Trophoblast cell (in vitro differentiated cells and primary cell): Measurements from ENCODE around the gene CEACAM5.
"Not testable (repeated sequence)": the region's sequence is repeated elsewhere in the genome, so short reads cannot be mapped to it uniquely, and the experiment has no call there.

ENCODE experiments used
- DNase-seq, 2 donors: peaks; one replicate each; pipeline ENCODE4 v3.0.0-alpha.2; 2016
- H2AFZ ChIP-seq: 2 replicates; pipeline ENCODE4 v1.6.1; 2013; ENCODE audit warnings: low read length, moderate library complexity, mild to moderate bottlenecking; ENCODE audit not compliant: insufficient read depth, poor library complexity
- H2AK5ac ChIP-seq: 2 replicates; pipeline ENCODE4 v1.6.1; 2013; ENCODE audit warnings: mild to moderate bottlenecking, low read length
- H2BK120ac ChIP-seq: 2 replicates; pipeline ENCODE4 v1.6.1; 2013; ENCODE audit warnings: low read length, mild to moderate bottlenecking, moderate library complexity; ENCODE audit not compliant: insufficient read depth, poor library complexity
- H2BK12ac ChIP-seq: 2 replicates; pipeline ENCODE4 v1.6.1; 2013; ENCODE audit warnings: mild to moderate bottlenecking, low read length, moderate library complexity
- H2BK5ac ChIP-seq: 2 replicates; pipeline ENCODE4 v1.6.1; 2013; ENCODE audit warnings: low read length, low read depth, moderate library complexity, mild to moderate bottlenecking; ENCODE audit not compliant: poor library complexity
- H3K14ac ChIP-seq: 2 replicates; pipeline ENCODE4 v1.6.1; 2013; ENCODE audit warnings: mild to moderate bottlenecking, low read length
- H3K18ac ChIP-seq: 2 replicates; pipeline ENCODE4 v1.6.1; 2013; ENCODE audit warnings: mild to moderate bottlenecking, low read length
- H3K23ac ChIP-seq: 2 replicates; pipeline ENCODE4 v1.6.1; 2013; ENCODE audit warnings: low read length
- H3K27ac ChIP-seq: 2 replicates; pipeline ENCODE4 v1.5.1; 2013; ENCODE audit warnings: low read depth, mild to moderate bottlenecking, inconsistent platforms, low read length, moderate library complexity
- H3K27me3 ChIP-seq: 2 replicates; pipeline ENCODE4 v1.6.1; 2013; ENCODE audit warnings: inconsistent platforms, mild to moderate bottlenecking, low read length, moderate library complexity; ENCODE audit not compliant: insufficient read depth
- H3K36me3 ChIP-seq, 2 experiments: 1 replicate in 1 of 2; 2 replicates in 1 of 2; pipeline ENCODE4 v1.6.1; 2013; ENCODE audit warnings: low read length in 2 of 2, mild to moderate bottlenecking in 2 of 2, moderate library complexity in 1 of 2; ENCODE audit not compliant: insufficient read depth in 2 of 2, control insufficient read depth in 1 of 2
- H3K4ac ChIP-seq: 2 replicates; pipeline ENCODE4 v1.6.1; 2013; ENCODE audit warnings: low read depth, mild to moderate bottlenecking, low read length, moderate library complexity
- H3K4me1 ChIP-seq, 2 experiments: 1 replicate in 1 of 2; 2 replicates in 1 of 2; pipeline ENCODE4 v1.6.1; 2013; ENCODE audit warnings: low read length in 2 of 2, mild to moderate bottlenecking in 2 of 2, moderate library complexity in 1 of 2; ENCODE audit not compliant: insufficient read depth in 2 of 2, control insufficient read depth in 1 of 2
- H3K4me2 ChIP-seq: 2 replicates; pipeline ENCODE4 v1.6.1; 2013; ENCODE audit warnings: inconsistent platforms, mild to moderate bottlenecking, low read length, moderate library complexity
- H3K4me3 ChIP-seq: 2 replicates; pipeline ENCODE4 v1.5.1; 2013; ENCODE audit warnings: mild to moderate bottlenecking, low read depth, low read length, inconsistent platforms
- H3K79me1 ChIP-seq: one replicate; pipeline ENCODE4 v1.6.1; 2013; ENCODE audit warnings: low read length
- H3K79me2 ChIP-seq: 2 replicates; pipeline ENCODE4 v1.6.1; 2013; ENCODE audit warnings: low read length, mild to moderate bottlenecking; ENCODE audit not compliant: control insufficient read depth, insufficient read depth, poor library complexity
- H3K9ac ChIP-seq: 2 replicates; pipeline ENCODE4 v1.6.1; 2013; ENCODE audit warnings: mild to moderate bottlenecking, low read length
- H3K9me3 ChIP-seq: 2 replicates; pipeline ENCODE4 v1.6.1; 2013; ENCODE audit warnings: low read depth, mild to moderate bottlenecking, control low read depth, inconsistent platforms, low read length; ENCODE audit not compliant: insufficient read depth
- H4K12ac ChIP-seq: 2 replicates; pipeline ENCODE4 v1.6.1; 2013; ENCODE audit warnings: low read depth, mild to moderate bottlenecking, low read length, moderate library complexity
- H4K8ac ChIP-seq: 2 replicates; pipeline ENCODE4 v1.6.1; 2013; ENCODE audit warnings: low read depth, mild to moderate bottlenecking, low read length, moderate library complexity
- H4K91ac ChIP-seq: one replicate; pipeline ENCODE4 v1.6.1; 2013; ENCODE audit warnings: low read depth, mild to moderate bottlenecking, low read length, moderate library complexity
- WGBS: extraction: QIAGEN DNeasy Blood & Tissue Kit; methylation state at CpG from one replicate; pipeline ENCODE4 v1.1.7; 2013; ENCODE audit warnings: missing lambda C conversion rate; ENCODE audit not compliant: insufficient read length, insufficient coverage; ENCODE audit errors: extremely low coverage; 5-methylcytosine and 5-hydroxymethylcytosine counted together

Gene CEACAM5

GRCh38 chr19:41748012-41748411 is 39.6 kb downstream of the CEACAM5 start:
- no peak overlapping the region for H3K27ac ChIP-seq
- no peaks in the 10 kb centered on the region for H3K79me2 ChIP-seq
- H4K8ac ChIP-seq: no peak overlapping the region
- H4K12ac ChIP-seq: no peak overlapping the region
- H3K9ac ChIP-seq: no peak overlapping the region
- DNase-seq: no peak
- no peaks in the 10 kb centered on the region for H3K79me1 ChIP-seq
- H3K36me3 ChIP-seq: no peaks in the 10 kb centered on the region
- H3K14ac ChIP-seq: no peak overlapping the region
- no peak overlapping the region for H4K91ac ChIP-seq
- no peak overlapping the region for H2BK5ac ChIP-seq
- no peak overlapping the region for H2BK12ac ChIP-seq
- no peak overlapping the region for H3K4me2 ChIP-seq
- H2BK120ac ChIP-seq: no peak overlapping the region
- WGBS: no CpG with 5 or more reads among the region's 3 CpGs
- peaks cover 0 to 1% of the 10 kb centered on the region in 2 experiments for H3K4me1 ChIP-seq
- no peak overlapping the region for H3K23ac ChIP-seq
- no peak overlapping the region for H3K18ac ChIP-seq
- H3K9me3 ChIP-seq: peaks cover 2% of the 10 kb centered on the region
- no peak overlapping the region for H2AK5ac ChIP-seq
- H3K27me3 ChIP-seq: no peaks in the 10 kb centered on the region
- no peak overlapping the region for H3K4ac ChIP-seq
- no peak overlapping the region for H2AFZ ChIP-seq
- H3K4me3 ChIP-seq: no peak overlapping the region

GRCh38 chr19:41750248-41751134 is 42.1 kb downstream of the CEACAM5 start:
- not testable (repeated sequence) for H2BK5ac ChIP-seq, H3K79me2 ChIP-seq, H3K4me1 ChIP-seq, DNase-seq, H3K79me1 ChIP-seq, H3K9ac ChIP-seq, H2BK12ac ChIP-seq, H3K4ac ChIP-seq, H3K27ac ChIP-seq, H3K4me2 ChIP-seq, H2AK5ac ChIP-seq, H3K27me3 ChIP-seq, H3K9me3 ChIP-seq, H4K8ac ChIP-seq, H4K12ac ChIP-seq, H3K18ac ChIP-seq, H2BK120ac ChIP-seq, H3K4me3 ChIP-seq, H3K36me3 ChIP-seq, H4K91ac ChIP-seq, H3K14ac ChIP-seq, H2AFZ ChIP-seq
- no CpG with 5 or more reads among the region's 10 CpGs for WGBS
- peak overlapping the region; percentile 84 for H3K23ac ChIP-seq

GRCh38 chr19:41753159-41753558 is 44.7 kb downstream of the CEACAM5 start:
- DNase-seq: peak; percentile 18 to 46
- Histone ChIP-seq H4K8ac (no peak overlapping the region), H3K9ac (no peak overlapping the region), H2BK12ac (no peak overlapping the region), H2AFZ (no peak overlapping the region), H3K27ac (no peak overlapping the region), H3K36me3 (no peaks in the 10 kb centered on the region), H3K23ac (no peak overlapping the region), H3K4me1 (peaks cover 0 to 1% of the 10 kb centered on the region in 2 experiments), H3K4me3 (no peak overlapping the region), H2AK5ac (no peak overlapping the region), H3K4ac (no peak overlapping the region), H2BK5ac (no peak overlapping the region), H3K14ac (no peak overlapping the region), H3K79me1 (no peaks in the 10 kb centered on the region), H3K4me2 (no peak overlapping the region), H3K9me3 (peaks cover 3% of the 10 kb centered on the region), H2BK120ac (no peak overlapping the region), H4K91ac (no peak overlapping the region), H4K12ac (no peak overlapping the region), H3K27me3 (no peaks in the 10 kb centered on the region), H3K79me2 (no peaks in the 10 kb centered on the region), H3K18ac (no peak overlapping the region)
- no CpG with 5 or more reads among the region's 12 CpGs for WGBS

GRCh38 chr19:41753936-41754529 is 45.6 kb downstream of the CEACAM5 start:
- Histone ChIP-seq H4K8ac (no peak overlapping the region), H3K27ac (no peak overlapping the region), H3K4me3 (no peak overlapping the region), H2BK5ac (no peak overlapping the region), H2AK5ac (no peak overlapping the region), H3K79me1 (no peaks in the 10 kb centered on the region), H2BK120ac (no peak overlapping the region), H3K27me3 (no peaks in the 10 kb centered on the region), H3K18ac (no peak overlapping the region), H4K91ac (no peak overlapping the region), H3K9me3 (peaks cover 5% of the 10 kb centered on the region), H4K12ac (no peak overlapping the region), H3K14ac (no peak overlapping the region), H3K4ac (no peak overlapping the region), H3K79me2 (no peaks in the 10 kb centered on the region), H2BK12ac (no peak overlapping the region), H3K4me2 (no peak overlapping the region), H2AFZ (no peak overlapping the region), H3K4me1 (peaks cover 0 to 1% of the 10 kb centered on the region in 2 experiments), H3K36me3 (no peaks in the 10 kb centered on the region), H3K9ac (no peak overlapping the region), H3K23ac (no peak overlapping the region)
- DNase-seq: peak; percentile 6 to 50
- no CpG with 5 or more reads among the region's 4 CpGs for WGBS
